HG03175 (cell line): ENCODE results near the gene ELP4.
"Not testable (repeated sequence)": the region's sequence is repeated elsewhere in the genome, so short reads cannot be mapped to it uniquely, and the experiment has no call there.

ENCODE experiments used
- ATAC-seq: cut with Tn5 transposase; IDR thresholded peaks from one replicate; pipeline ENCODE4 v1.9.1; 2021; ENCODE audit warnings: mild to moderate bottlenecking, moderate library complexity; ENCODE audit not compliant: unreplicated experiment

ELP4 gene

DNA sequence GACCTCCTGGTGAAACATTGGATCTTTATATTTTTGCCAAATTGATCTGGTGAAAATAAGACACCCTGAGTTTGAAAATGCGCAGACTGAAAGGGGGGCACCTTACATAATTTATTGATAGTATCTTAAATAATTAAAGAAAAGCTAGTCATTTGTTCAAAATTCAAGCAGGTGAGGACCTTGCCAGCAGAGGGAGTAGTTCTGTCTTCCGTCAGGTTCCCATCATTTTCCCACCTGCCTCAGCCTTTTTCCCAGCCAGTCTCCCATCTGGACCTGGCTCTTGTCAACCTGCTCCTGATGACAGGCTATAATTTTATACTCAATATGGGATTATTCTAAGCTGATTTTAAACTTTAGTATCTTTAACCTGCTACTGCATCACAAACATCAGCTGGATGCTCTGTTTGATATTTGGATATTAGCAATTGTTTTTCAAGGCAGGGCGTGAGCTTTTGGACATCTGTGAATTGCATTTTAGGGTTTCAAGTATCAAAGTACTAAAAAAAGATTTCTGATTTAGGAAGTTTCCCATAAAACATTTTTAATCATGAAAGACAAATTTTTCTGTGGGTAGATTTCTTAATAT lies 132.0 kb downstream of the ELP4 start:
- ATAC-seq, result no peak

DNA sequence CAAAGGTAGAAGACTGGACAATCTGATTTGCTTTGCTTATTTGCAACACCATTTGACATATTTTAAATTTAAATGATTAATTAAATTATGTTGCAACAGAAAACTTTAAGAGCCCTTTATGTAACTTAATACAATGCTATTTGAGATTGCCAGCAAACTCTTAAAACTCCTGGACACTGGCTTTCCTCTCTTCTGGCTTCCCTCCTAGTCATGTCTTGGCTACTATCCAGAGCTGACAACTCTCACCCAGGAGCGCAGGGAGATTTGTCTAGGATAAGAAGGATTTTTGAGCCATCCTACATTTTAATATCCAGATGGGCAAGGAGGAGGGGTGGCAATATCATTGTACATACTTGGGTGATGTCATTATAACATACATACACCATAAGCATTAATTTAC lies 134.3 kb downstream of the ELP4 start:
- ATAC-seq, result no peak

DNA sequence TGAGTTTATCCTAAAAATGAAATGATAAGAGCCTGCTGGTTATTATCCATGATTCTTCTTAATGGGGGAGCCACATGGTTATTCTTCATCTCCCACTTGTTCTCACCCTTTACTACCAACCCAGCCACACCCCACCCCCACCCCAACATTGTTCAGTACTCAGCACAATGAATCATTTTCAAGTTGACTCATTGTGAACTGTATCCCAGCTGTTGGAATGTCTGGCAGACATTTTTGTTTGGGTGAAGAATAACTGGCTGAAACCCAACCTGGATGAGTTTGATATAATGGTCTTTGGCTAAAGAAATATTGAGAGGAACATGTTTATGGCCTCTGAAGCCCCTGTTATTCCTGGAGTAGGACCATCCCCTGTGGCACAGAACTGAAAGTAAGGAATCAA lies 136.2 kb downstream of the ELP4 start:
- no peak for ATAC-seq

DNA sequence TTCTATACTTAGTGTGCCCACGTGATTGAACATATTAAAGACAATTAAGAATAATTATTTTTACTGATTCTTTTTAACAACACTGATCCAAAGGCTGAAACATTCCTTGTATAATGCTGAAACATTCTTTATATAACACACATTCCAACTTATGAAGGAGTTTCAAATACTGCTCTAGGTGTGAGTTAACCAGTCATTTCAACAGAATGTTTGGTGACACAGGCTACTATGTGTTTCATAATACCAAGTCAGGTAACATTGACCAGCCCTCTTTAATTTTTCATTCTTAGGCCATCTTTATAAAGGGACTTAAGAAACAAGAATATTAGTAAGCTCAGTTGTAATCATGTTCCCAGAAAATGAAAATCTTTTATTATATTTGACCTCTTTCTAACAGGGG lies 136.6 kb downstream of the ELP4 start:
- ATAC-seq, result no peak

DNA sequence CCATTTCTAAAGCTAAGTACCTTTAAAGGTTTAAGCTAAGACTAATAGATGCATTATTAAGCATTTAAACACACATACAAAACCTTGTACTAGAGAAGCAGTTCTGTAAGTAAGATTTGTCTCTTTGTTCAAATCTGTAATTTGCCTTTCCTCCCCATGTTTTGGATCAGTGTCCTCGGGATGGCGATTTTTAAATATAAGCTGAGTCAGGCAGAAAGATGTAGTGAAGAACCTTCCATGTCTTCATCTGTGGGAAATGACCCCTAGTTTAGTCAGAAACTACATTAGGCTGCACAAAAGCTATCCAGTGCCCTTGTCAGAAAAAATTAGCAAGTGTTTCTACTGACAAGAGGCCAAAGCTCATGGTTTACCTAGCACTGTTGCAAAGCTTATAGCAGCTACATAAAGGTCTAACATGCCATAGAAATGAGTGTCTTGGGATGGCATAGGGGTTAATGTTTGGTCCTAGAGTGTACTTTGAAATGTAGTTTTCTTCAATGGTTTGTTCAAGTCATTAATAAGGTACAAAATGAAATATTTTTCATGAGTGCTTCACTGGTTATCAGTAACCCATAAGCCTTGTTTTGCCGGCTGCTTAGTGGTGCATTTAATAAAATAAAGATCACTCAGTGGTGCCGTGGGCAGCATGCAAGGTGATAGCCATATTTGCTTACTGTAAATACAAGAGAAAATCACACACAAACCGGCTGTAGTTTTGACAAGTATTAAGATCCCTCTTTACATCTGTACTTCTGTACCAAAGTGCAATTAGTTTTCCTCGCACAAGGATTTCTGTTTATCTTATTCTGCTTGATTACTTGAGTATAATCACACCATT lies 139.8 kb downstream of the ELP4 start:
- no peak for ATAC-seq

DNA sequence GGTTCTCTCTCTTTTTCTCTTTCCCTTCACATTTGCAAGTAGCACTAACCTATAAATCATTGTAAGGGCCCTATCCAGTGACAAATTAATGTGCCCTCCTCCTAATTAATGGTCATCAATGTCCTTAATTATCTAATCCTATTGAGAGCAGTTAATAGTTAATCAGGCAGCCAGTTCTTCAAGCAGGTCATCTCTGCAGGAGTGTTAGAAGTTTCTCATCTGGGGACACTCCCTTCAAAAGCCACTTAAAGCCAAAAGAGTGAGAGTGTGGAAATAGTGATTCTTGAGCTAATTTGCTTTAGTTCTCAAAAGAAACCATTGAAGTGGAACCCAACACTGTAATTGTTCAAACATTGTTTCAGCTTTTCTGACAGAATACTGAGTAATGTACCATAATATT lies 141.6 kb downstream of the ELP4 start:
- ATAC-seq, result no peak

DNA sequence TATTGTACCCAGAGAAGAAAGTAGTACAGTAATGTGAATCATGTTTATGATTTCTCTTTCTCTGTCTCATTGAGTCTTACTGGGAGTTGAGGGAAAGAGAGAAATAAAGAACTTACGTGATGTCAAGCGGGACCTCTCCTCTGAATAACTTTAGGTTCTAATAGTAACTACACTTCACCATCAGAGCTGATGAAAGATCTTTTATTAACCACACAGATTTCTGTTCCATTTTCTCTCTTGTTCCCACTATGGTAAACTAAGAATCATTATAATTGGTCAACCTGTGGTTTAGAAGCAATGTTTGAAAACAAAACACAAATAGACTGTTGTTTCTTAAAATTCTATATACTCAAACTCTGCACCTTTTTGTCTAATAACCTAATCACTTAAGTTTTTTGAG lies 142.3 kb downstream of the ELP4 start:
- ATAC-seq, result no peak

DNA sequence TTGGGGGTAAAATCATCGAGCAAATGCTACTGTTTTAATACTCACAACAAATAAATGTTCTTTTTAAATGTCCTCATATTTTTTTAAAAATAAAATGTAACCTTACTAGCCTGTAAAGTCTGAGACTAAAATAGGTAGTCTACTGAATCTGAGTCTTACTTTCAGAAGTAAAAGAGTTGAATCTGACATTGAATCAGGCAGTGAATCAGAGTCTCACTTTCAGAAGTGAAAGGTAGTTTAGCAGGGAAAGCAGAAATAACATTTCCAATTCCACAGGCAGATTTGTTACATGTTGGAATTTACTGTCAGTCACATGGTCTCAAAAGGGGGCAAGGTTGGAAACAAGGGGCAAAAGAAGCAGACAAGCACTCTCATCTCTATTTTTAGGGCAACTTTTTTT lies 143.0 kb downstream of the ELP4 start:
- peak; percentile 52 for ATAC-seq

DNA sequence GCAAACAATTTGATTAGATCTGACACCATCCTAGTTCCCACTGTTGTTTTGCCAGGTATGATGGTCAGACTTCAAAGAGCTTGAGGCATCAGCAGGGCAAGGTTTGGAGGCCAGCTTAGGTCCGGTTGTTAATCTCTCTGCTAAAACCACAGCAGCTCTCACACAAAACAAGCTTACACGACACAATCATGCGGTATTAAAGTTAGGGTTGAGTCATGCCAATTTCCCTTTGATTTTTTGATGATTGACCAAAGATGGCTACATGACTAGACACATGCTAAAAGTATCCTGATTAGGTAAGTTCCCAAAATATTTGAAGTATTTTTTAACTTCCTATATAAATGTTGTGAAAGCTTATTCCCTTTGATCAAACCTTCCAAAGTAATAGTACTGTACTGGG lies 145.9 kb downstream of the ELP4 start:
- ATAC-seq, result no peak

DNA sequence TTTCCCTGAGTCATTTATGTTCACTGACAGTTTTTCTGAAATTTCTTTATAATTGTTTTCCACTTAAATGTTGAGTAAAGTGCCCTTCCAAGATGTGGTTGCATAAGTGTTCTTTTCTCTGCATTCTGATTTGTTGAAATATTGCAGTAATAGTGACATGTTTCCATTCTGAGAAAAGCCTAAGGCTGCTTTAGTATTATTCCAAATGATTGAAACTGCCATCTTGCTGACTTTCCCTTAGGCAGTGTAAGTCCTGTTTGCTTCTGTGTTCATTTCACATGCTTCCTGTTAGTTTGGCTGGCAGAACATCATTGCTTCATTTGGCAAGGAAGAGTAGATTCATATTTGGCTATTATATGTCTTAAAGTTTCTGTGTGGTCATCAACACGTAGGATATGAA lies 146.5 kb downstream of the ELP4 start:
- no peak for ATAC-seq

DNA sequence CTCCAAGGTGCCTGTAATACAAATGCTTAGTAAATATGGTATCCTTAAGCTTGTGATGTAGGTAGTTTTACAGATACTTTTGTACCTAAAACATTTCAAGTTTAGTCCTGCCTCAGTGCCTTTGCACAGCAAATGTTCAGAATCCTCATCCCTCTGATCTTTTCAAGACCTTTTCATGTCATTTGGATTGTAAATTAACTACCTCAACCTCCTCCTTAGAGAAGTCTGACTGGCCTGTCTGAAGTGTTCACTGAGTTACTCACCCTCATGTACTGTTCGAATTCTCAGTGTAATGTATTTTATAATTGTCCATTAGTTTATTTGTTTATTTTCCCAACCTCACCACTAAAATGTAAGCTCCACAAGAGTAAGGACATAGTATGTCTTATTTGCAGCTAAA lies 147.5 kb downstream of the ELP4 start:
- no peak for ATAC-seq

DNA sequence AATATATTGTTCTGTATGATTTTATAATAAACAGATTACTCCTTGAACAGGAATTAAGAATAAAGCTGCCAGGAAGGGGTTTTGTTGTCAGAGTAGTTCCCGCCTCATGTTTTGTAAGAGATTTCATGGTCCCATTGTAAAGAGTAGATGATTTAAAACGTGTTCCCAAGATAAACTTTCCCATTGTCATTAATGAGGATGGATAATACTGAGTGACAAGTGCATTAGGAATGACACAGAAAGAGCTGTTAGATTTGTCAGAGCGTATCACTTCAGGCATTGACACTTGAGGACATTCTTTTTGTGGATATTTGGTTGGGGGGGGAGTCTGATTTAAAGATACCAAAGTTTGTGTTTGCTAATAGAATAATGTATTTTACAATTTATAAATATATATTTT lies 154.6 kb downstream of the ELP4 start:
- no peak for ATAC-seq

DNA sequence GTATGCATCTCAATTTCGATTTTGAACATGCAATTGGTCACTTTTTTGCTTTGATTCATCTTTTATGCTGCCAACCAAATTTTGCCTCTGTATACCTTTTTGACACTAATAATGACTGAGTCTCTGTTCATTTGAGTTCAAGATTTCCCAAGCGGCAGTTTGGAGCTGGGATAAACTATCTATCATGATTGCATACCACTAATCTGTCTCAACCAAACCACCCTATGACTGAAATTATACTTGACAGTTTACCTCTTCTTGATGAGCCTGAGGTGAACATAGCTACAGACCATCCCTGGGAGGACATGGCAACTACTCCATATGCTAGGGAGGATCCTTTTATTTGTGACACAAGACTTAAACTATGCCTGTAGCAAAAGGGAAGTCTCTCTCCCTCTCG lies 155.4 kb downstream of the ELP4 start:
- ATAC-seq, result no peak

DNA sequence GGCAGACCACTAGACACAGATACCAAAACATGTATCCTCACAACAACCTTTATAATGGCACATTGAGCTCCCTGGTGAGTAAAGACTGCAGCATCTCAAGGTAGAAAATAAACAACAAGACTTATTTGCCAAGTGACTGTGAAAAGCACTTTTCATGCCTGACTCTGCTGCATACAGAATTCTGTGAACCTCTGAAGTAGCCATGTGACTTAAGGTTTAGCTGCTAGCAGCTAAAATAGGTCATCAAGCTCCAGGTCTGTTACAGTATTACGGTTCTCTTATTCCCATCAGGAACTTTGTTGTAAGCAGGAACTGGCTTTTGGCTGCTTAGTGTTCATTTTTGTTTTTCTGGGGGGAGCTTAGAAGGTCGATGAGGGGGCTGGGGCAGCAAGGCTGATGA lies 162.1 kb downstream of the ELP4 start:
- ATAC-seq, result no peak

DNA sequence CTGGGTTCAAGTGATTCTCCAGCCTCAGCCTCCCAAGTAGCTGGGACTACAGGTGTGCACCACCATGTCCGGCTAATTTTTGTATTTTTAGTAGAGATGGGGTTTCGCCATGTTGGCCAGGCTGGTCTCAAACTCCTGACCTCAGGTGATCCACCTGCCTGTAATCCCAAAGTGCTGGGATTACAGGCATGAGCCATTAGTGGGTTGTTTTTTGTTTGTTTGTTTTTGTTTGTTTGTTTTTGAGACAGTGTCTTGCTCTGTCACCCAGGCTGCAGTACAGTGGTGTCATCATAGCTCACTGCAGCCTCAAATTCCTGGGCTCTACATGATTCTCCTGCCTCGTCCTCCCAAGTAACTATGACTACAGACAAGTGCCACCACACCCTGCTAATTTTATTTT lies 163.5 kb downstream of the ELP4 start:
- ATAC-seq, result not testable (repeated sequence)

DNA sequence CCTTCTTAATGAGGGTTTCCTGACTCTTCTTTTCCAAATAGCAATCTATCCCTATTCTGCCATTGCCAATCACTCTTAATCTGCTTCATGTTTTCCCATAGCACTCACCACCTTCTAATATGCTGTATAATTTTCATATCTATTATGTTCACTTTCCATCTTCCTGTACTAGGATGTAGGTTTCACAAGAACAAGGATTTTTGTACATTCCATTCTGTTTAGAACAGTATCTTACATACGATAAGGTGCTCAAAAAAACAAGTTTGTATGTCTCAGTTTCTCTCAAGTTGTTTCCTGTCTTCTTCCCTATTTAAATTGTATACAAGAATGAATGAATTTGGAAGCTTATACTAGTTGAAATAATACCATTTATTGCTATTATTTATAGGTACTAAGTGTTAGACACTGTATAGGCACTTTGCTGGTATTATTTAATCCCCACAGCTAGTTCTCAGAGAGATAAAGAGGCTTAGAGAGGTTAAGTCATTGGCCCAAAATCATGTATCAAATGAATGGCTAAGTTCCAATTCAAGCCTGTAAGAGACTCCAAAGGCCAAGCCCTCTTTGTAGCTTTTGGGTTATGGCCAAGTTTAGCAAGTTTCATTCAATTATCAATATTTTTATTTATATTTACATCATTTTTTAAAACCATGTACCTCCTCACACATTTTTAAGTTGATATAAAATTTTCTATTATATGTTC lies 166.9 kb downstream of the ELP4 start:
- no peak for ATAC-seq

DNA sequence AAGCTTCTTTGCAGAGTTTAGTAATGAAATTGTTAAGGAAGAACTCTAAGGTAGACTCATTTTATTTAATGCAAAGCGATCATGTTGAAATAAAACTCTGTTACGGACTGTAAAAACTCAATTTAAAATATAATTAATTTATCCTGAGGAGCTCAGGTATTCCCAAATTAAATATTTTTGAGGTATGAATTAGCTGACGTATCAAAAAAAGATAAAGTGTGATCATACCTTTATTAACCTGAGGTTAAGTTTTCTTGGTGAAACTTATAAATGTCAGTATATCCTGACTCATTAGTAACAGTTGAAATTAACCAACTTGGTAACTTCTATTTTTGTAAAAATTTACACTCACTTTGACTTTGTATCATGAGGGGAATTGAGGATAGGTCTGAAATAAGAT lies 171.2 kb downstream of the ELP4 start:
- no peak for ATAC-seq

DNA sequence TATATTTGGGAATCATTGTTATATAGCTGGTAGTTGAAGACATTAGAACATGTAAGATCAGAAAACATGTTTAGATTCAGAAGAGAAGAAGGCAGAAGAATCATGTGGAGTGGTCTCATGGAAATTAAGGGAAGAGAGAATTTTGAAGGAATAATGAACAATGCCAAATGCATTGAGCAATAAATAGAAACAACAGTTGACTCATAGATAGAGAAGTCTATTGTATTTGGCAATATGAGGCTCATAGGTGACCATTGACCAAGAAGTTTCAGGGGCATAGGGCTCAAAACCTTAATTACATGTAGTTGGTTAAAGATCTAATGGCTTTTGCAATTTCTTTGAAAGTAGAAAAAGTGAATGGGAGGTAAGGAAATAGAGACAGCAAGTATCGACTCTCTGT lies 177.7 kb downstream of the ELP4 start:
- no peak for ATAC-seq

DNA sequence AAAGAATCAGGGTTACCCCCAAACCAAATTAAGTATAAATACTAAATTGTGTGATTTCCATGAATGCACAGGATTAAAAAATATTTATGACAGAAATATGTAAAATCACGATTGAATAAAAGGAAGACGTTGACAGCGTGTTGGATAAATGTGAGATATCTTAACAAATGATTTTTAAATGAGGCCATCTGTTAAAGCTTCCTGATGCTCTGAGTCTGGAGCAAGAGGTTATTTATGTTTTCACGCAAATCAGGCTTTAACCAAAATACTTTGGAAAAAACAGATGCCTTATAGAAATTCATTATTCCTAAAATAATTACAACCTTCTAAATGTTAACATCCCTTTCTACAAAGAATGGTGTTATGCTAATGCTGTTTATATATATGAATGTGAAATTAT lies 178.3 kb downstream of the ELP4 start:
- no peak for ATAC-seq

DNA sequence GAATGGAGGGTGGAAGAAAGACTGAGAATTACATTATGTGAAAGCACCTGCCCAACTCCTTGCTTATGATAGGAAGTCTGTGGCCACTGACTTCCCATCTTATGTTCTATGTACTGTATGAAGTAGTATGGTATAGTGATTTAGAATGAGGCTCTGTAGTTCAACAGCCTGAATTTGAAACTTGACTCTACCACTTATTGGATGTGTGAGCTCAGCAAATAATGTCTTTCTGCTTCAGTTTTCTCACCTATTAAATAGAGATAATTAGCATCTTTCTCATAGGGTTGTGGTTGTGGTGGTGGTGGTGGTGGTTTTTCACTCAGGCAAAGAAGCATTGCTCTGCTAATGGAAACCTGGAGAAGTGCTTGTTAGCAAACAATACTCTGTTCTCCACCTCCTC lies 180.0 kb downstream of the ELP4 start:
- no peak for ATAC-seq

DNA sequence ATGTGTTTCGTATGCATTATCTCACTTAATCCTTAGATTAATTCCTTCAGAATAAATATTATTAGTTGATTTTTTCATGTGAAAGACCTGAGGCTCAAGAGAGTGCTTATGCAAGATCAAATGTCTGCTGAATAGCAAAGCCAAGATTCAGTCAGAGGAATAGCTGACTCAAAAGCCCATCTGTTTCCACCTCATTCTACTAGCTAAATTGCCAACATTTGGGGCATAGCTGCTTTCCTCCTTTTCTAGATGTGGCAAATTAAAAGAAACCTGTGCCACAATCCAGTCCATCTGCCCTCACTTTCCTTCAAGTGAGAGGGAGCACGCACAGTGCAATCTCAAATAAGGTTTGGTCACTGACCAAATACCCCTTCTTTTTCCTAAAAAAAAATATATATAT lies 180.5 kb downstream of the ELP4 start:
- no peak for ATAC-seq

DNA sequence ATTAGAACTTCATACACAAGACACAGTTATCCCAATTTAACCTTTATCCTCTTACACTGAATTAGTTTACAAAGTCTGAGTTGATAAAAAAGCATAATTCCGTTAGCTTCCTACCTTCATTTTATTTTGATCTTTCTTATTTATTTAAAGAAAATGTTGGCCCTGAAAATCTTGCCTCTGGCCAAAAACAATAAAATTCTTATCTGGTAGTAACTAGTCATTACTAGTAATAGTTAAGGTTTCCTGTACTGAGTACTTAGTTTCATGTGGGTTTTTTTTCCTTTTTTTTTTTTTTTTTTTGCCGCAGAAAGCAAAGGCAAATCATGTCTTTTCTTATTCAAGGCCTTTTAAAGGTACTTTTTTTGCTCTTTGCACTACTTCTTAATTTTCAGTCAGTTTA lies 180.9 kb downstream of the ELP4 start:
- ATAC-seq, result no peak
